GM21619 (cell line): ENCODE data around the gene RCN2.
A peak's percentile ranks its signal among the peaks of the same experiment; 100 is the strongest.

Experiments used
- ATAC-seq: cut with Tn5 transposase; IDR thresholded peaks from one replicate; pipeline ENCODE4 v1.9.1; 2021; ENCODE audit not compliant: unreplicated experiment

Gene RCN2

DNA sequence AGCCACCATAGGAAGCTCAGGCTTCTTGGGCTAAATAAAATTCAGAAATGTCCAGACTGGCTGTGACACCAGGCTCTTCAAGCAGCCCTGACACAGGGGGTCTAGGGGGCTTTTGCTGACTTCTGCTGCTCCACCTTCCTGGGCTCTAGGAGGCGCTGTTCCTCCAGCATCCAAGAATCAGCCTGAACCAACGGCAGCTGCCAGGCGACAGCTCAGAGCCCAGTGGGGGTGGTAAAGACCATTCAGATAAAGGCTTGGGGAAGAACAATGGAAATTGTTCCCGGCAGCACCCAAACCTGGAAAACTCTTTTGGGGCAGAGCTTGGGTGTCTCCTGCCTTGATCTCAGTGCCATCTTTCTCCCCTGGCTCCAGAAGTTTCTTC, 41.8 kb downstream of the RCN2 start:
- no peak for ATAC-seq

DNA sequence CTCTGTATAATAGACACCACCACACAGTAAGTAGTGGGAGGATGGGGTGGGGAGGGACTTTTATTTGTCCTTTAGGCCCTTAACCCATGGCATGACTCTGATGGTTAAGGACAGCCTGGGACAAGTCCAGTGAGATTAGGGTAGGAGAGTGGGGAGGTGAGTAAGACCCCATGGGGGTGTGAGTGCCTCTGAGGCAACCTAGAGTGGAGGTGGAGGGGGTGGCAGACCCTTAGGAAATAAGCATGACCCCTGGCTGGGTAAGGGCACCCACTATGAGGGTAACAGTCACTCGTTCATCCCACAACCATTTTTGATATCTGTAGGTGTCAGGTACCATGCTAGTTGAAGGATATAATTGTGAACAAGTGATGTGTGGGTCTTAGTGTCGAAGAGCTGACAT, 42.4 kb downstream of the RCN2 start:
- no peak for ATAC-seq

DNA sequence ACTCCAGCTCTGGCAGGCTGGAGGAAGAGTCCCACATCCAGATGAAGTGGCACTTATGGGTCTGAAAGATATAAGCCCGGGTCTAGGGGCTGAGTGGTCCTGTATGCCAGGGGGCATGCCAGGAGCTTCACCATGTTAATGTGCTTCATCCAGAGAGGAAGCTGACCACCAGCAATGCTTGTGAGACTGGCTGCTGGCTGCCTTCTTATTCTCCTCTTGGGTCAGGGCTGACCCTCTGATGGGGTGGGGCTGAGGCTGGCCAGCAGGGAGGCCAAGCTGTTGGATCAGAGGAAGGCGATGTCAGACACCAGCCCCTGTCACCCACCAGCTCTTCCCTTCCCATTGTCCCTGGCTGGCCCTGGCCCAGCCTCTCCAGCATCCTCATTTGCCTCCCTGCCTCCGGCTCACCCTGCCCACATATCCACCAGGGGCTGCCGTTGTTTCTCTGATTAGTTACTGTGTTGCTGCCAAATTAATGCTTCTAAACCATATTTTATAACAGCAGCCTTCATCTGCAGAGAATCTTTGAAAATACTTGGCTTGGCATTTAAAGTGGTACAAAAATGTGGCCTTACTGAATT, 43.0 kb downstream of the RCN2 start:
- ATAC-seq = no peak

DNA sequence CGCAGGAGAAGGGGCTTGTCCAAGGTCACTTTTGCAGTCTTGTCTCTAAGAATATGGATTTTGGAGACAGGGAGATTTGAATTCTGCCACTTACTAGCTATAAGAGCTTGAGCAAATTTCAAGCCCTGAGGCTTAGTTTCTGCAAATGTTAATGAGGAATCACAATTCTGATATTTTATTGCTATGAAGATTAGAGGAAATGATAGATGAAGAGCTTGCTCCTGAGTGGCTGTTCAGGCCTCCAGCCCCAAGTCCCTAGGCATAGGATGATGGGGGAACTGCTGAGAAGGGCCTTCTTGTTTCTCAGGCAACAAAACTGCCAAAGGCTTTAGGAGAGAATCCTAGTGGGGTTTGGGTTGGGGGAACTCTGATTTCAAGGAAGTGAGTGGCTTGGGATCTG, 44.6 kb downstream of the RCN2 start:
- no peak for ATAC-seq

DNA sequence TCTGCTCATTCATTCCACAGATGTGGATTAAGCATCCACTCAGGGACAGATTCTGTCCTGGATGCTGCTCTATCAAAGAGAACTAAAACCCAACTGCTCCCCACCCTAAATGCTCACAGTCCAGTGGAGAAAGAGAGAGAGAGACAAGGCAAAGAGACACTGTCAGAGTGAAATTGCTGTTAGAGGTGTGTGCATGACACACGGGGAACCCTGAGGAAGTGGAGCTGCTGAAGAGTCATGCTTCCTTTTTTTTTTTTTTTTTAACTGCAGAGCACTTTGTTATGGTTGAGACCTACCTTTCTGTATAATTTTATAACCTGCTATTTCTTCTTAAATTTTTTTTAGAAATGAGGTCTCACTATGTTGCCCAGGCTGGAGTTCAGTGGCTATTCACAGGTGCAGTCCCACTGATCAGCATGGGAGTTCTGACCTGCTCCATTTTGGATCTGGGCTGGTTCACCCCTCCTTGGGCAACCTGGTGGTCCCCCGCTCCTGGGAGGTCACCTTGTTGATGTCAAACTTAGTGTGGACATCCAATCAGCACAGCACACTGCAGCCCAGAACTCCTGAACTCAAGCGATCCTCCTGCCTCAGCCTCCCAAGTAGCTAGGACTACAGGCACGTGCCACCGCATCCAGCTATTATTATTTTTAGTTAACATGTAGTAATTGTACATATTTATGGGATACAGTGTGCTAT, 45.2 kb downstream of the RCN2 start:
- no peak for ATAC-seq

DNA sequence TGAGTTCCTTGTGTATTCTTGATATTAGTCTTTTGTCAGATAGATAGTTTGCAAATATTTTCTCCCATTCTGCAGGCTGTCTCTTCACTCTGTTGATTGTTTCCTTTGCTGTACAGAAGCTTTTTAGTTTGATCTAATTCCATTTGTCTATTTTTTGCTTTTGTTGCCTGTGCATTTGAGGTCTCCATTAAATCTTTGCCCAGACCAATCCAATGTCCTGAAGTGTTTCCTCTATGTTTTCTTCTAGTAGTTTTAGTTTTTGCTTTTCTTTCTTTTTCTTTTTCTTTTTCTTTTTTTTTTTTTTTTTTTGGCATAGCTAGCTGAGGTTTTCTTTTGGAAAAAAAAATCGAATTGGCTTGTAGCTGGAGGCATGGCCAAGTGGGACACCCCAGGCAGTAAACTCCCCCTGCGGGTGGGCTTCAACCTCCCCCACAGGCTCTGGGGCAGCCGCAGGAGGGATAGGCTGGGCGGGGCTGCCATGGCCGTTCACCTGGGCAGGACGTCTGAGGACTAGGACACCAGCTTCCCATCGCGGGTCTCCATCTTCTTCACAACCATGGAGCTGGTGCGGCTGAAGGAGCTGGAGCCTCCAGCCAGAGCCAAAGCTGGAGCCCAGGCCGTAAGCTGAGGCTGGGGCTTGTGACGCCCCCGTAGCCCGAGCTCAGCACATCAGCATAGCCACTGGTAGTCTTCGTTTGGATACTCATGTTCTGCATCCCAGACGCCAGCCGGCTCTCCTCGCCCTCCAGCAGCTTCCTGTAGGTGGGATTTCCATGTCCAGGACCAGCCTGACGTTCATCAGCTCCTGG, 47.2 kb downstream of the RCN2 start:
- no peak for ATAC-seq

DNA sequence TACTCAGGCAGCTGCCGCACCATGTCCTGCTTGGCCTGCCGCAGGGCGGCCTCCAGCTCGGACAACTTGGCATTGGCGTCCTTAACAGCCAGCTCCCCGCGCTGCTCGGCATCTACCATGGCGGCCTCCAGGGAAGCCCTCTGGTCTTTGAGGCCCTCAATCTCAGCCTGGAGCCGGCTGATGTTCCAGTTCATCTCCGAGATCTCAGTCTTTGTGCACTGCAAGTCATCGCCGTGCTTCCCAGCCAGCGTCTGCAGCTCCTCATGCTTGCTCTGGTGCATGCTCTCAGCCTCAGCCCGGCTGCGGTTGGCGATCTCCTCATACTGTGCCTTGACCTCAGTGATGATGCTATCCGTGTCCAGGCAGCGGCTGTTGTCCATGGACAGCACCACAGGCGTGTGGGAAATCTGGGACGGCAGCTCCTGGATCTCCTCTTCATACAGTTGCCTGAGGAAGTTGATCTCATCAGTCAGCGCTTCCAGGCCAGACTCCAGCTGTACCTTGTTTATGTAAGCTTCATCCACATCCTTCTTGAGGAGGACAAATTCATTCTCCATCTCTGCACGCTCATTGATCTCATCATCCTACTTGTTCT, 47.9 kb downstream of the RCN2 start:
- no peak for ATAC-seq

DNA sequence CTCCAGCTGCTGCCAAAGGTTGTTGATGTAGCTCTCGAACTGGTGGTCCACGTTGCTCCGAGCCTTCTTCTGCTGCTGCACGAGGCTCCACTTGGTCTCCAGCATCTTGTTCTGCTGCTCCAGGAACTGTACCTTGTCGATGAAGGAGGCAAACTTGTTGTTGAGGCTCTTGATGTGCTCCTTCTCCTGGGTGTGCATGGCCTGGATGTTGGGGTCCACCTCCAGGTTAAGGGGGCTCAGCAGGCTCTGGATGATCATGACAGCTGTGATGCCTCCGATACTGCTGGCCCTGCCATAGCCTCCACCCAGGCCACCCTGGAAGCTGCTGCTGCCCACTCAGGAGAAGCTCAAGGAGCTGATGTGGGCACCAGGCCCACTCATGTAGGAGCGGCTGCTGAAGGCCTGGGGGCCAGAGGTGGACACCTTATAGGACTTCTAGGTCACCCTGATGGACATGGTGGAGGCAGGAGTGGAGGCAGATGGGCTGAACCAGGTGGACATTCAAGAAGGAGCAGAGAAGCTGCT, 48.5 kb downstream of the RCN2 start:
- ATAC-seq = no peak

DNA sequence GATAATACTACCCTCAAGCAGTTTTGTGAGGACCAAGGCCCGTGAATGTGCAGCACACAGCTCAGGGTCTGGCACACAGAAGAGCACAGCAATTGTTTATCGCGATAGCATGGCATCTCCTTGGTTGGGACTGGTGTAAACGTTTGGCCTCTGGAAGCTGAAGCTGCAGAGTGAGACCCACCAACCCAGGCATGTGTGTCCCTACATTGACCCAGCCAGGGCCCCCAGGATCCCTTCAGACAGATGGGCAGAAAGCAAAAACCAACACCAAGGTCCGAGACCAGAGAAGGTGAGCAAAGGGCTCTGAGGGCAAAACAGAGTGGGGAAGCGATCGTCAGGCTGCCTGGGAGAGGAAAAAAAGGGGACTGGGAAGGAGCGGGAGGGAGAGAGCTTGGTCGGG, 50.8 kb downstream of the RCN2 start:
- ATAC-seq = no peak

DNA sequence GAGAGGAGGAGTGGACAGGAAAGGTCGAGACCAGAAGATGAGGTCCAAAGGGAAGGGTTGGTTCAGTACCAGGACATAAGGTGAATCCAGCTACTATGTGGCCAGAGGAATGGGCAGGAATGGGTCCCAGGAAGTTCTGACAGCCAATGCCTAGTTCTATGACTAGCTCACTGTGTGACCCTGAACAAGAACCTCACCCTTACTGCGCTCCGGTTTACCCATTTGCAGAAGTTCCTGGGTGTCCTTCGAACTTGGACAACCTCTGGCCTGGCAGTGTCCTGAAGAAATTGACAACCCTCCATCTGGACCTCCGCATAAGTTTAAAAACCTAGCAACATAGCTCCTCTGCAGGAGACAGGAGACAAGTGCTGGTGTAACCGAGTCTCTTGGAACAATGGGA, 51.2 kb downstream of the RCN2 start:
- ATAC-seq = no peak

DNA sequence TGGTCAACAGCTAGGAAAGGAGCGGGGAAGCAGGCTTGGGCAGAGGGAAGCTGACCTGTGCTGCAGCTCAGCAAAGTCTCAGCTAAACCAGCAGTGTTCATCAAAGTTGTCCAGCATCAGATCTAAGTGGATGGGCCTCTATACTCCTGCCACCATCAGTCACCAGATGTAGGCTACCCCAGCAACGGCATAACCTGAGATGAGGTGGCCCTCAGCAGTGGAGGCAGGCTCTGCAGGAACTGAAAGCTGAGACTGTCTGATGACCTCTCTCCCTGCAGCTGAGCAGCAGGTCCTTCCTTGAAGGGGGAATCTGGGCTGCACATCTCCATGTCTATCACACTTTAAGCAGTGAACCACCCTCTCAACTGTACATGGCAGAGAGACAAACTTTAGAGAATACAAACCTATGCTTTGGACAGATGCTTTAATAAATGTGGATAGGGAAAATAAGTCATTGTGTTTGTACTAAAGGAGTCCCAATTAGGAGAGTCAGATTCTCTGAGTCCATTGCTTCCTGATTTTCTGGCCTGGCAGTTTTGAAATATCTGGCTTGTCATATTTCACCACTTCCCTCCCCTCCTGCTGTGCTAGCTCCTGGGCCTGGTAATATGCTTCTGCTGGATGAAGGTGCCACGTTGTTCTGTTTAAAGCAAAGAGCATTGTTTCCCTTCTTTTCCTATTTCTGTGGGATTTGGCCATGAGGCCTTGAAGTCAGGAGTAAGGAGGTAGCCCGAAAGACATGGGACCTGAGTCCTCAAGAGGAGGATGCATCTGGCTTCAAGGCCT, 52.2 kb downstream of the RCN2 start:
- ATAC-seq = no peak

DNA sequence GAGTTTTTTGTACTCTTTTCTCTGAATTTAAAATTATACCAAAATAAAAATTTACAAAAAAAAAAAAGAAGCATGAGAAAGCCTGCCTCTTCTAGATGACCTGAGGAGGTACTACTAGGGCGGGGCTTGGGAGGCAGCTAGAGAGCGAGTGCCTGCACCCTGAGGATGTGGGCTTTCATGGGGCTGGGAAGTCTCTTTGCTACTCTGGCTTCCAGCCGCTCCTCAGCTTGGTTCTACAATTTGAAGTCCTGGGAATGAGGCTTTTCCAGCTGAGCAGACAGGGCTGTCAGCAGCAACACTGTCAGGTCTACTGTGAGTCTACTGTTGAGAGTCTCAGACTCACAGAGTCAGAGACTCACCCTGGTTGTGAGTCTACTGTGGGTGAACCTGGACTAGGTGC, 55.2 kb downstream of the RCN2 start:
- ATAC-seq = no peak

DNA sequence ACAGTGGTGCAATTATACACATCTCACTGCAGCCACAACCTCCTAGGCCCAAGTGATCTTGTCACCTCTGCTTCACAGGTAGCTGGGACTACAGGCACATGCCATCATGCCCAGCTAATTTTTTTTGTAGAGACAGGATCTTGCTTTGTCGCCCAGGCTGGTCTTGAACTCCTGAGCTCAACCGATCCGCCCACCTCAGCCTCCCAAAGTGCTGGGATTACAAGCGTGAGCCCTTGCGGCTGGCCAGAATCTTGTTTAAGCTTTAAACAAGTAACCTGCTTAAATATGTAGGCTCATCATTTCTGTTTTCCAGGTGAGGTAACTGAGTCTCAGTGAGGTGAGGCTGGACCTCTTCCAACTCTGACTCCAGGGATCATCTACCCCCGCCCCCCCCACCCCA, 55.7 kb downstream of the RCN2 start:
- no peak for ATAC-seq

DNA sequence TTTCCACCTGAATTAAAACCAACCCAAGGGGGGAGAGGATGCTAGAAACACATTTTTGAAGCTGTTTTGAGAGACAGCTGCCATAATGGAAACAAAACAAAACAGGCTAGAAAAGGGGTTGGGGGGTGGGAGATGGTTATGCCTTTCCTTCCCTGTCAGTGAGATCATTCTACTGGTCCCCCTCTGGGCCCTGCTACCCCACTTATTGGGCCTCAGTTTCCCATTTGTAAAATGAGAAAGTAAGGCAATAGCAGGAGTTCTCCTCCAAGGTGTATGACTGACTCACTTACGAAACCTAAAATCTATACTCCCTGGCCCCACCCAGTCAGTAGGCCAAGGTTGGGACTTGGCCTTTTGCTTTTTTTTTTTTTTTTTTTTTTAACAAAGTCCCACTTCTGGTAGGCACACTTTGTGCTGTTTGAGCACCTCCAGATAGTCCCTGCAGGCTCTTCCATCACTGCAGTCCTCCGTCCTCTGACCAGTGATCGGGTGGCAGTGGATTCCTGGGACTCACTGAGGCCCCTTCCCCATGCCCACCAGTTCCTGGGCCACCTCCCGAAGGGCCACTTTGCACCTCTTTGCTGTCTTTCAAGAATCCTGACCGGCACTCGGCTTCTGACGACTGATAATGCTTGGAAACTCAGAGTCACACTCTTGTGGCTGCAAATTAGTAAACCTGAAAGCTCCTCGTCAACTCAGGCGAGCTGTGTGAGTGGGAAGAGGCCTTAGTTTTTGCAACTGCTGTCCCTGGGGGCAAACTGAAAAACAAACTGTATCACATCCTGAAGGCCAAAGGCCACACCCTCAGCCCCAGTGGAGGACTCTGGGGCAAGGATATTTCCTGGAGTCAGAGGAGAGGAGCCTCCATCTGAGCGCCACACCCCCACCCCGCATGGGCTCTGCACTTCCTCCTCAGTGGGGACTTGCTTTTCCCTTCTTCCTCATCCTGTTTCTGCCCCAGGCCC, 56.6 kb downstream of the RCN2 start:
- ATAC-seq = peak; percentile 80

DNA sequence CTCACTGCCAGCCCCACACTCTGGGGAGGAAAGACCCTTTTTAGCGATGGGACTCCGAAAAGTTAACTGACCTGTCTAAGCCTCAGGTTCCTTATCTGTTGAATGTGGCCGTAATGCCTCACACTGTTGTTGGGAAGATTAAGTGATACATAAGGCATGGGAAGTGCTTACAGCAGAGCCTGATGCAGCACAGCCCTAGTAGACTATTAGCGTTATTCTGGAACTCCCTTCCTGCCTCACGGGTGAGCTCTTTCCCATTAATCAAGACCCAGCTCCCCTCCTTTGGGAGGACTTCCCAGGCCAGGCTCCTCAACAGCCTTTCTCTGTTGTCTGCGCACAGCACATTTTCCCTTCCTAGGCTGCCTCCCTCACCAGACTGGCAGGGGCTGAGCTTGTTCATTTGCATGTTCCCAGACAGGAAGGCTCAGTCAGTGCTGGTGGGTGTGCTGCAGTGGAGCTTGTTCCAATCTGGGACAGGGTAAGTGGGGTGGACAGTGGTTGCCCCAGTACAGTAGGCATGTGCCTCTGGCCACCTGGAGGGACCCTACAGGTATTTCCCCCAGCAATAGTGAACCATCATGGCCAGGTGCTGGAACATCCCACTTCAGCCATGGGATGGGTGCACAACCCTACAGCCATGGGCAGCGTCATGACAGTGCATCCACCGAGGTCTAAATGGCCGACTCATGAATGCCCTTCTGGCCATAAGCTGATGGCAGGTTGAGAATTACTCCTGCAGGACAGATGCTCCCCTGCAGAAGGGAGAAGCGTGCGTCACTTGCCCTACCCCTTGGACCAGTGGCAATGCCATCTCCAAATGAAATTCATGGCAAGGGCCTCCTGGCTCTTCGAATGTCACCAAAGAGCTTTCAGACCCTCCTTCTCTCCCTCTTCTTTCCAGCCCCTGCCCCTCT, 57.6 kb downstream of the RCN2 start:
- no peak for ATAC-seq

DNA sequence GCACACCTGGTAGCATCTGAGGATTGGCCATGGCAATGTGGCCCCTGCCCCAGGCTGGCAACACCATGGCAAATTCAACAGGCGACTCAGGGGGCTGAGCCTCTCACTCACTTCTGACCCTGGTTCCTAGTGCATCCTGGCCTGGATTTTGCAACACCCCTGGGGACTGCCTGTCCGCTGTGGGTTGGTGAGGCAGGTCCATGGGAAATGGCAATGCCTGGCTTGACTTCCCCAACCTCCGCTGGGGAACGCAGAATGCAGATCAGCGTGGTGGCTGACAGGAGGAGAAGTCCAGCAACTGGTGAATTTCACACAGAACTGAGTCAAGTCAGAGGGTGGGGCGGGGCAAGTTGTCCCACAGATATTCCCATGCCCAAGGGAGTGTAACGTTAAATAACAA, 59.5 kb downstream of the RCN2 start:
- no peak for ATAC-seq

DNA sequence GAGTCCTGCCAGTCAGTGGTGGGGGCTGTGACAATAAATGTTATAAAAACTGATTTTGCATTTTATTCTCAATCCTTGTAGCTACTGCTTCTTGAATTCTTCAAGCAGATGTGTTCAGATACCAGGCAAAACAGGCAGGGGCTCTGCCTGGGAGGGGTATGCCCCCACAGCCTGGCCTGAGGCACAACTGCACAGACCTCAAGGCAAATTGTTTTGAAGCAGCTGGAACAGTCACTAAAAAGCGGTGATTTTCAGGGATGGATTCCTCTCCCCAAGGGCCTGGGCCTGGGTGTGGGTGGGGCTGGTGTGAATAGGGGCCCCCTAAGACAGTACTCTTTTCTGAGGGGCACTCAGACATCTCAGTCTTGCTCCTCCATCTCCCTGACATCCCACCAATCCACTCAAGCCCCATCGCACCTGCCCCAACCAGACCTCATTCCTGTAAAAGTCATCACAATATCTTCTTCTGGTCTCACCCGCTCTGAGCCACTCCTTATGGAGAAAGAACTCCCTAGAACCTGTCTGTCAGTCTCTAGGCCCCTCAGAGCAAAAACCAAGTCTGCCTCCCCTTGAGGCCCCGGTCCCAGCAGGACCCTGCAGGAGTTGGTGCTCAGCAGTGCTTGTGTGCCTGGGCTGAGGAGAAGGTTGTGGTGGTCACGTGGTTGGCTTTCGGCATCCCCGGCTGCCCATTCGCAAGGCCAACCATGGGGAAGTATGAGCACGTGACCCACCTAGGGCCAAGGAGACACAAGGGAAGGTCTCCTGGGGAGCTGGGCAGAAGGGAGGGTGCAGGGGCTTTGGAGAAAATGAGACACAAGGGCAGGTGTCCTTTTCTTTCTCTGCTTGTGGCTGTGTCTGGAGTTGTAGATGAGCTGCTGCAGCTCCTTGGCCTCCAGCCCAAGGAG, 60.4 kb downstream of the RCN2 start:
- ATAC-seq = no peak
